Measurements from ENCODE around the gene UPB1.

The UPB1 gene
- total RNA-seq, result 0 to 2.1 (median 0.22) reads per million in 3 experiments

DNA sequence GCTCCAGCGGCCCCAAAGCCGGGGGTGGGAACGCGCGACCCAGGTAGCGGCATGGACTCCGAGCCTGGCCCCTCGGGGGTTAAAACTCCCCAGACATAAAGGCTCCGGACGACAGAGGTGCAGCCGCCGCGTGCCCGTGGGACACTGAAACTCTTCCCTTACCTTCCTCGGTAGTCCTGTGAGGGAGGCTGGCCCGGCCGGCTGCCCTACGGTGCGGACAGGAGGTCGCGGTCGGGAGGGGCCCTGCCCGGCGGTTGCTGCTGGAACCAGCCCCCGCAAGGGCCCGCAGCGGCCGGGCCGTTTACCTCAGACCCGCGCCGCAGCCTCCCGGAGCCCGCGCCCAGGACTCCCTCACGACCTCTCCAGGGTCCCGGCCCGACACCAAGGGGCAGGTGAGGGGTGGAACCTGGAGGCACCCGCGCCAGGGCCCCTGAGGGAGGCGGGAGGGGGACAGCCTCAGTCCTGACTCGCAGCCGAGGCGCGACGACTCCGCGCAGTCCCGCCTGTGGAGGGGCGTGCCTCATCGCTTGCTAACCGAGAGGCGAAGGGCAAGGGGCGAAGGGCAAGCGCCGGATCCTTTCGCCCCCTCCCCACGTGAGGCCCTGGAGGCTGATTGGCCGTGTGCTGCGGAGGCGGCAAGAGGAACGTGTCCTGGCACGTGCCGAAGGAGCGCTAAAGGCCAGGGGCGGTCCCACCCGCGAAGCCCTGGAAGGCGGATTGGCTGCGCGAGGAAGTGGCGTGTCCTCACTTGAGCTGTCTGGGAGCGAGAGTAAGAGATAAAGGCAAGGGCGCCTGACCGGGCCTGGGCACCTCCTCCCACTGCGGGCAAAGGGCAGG, at the start of gene UPB1:
TSS of gene UPB1 (plus strand) at position 805 of the 837 bp plus-strand sequence. CDS start 72 bp downstream, outside the sequence.
- DNase-seq, result no peak

DNA sequence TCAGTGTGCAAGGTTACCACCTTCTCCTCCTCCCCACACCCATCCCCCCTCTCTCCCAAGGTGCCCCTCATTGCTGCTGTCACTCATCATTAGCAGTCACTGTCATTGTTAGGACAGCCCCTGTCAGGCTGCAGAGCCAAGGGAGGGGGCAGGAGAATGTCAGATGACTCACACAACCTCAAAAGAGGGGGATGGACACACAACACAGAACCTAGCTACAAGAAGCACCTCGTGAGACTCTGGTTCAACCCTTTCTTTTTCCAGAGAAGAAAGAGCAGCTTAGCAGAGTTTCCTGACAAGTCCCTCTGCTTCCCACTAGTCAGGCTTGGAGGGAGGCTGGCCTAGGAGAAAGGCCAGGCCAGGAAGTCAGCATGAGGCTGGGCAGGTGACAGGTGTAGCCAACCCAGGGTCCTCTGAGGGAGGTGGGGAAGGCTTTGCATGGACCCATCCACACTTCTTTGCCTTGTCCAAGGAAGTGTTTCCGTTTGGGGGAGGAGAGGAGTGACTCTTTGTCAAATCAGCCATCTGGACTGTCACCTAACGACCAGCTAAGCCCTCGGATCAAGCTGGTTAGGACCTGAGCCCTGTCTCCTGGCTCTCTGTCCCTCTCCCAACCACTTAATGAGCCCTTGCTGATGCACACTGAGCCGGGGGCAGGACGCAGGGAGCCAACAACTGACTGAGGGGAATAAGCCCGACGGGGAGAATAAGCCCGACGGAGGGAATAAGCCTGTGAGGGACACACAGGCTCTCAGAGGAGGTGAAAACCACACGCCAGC, 49.5 kb upstream of the UPB1 start:
- DNase-seq, result no peak

GRCh38 chr22:24446260-24446611, 48.9 kb upstream of the UPB1 start:
- no peak for DNase-seq

GRCh38 chr22:24450610-24451009, 44.5 kb upstream of the UPB1 start:
- DNase-seq, result no peak

DNA sequence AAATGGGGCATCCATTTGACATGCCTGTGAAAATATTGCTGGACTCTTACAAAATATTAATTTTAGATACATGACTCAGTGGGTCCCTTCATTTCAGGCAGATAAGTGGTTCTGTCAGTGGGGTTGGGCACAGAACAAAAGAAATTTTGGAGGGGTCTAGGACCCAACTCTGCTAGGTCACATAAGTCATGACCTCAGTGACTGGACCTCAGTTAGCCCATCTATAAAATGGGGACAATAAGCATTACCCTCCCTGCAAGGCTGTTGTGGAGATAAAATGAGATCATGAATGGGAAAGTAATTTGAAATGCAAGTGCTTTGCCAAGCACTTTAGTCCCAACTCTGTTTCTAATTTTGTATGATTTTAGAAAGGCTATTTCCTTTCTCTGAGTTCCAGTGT, 44.0 kb upstream of the UPB1 start:
- no peak for DNase-seq

DNA sequence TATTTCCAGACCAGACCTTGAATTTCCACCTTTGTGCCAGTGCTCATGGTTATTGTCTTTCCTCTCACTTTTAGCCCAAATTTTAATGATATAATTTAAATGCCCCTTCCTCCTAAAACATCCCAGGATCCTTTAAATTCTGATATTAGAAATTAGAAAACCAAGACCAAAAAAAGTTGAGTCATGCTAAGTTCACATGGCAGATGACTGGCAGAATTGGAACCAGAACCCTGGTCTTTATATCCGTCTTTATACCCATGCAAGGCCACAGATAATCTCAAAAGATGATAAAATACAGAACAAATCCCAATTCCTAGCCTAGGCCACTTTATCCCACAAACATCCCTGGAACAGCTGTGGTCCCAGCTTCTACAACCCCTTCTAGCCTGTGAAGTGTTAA, 41.3 kb upstream of the UPB1 start:
- no peak for DNase-seq

GRCh38 chr22:24455039-24455438, 40.1 kb upstream of the UPB1 start:
- no peak for DNase-seq

DNA sequence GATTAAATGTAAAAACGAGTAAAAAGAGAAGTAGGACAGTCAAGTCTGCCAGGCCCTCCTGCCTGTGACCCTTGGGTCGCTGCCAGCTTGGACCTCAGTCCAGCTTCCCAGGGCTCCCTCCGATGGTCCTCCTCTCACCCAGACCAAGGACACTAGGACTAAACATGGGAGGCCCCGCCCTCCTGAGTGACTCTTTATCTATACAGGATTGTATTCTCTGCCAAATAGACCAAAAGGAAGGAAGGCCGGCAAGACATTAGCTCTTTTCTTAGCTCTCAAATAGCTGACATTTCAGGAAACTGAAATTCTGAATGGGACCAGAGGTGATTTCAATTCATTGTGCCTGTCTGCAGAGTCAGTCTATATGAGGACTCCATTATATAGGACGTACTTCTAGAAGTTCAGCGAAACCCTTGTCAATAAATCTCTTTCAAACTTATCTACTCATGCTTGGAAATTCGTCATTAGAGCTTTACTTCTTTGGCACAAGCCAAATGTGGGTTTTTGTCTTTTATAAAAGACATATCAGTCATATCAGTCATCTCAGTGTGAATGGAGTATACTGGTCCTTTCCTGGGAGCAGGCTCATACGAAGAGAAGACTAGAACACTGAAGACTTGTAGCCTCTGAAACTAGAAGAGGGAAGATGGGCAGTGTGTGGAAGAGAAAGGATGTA, 39.2 kb upstream of the UPB1 start:
- no peak for DNase-seq

DNA sequence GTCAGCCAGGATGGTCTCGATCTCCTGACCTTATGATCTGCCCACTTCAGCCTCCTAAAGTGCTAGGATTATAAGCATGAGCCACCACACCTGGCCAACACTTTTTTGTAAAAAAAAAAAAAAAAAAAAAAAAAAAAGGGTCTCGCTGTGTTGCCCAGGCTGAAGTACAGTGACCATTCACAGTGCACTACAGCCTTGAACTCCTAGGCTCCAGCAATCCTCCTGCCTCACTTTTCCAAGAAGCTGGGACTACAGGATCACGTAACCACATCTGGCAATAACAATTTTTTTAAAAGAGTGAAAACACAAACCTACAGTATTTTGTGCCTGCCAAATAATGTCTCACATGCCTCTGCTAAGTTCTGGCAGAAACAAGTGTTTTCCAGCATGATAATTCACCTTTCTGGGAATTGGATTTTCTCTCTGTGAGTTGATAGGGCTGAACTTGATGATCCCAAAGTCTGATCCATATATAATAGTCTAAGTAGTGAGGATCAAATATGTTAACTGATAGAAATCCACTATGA, 37.2 kb upstream of the UPB1 start:
- DNase-seq, result no peak

GRCh38 chr22:24459911-24460310, 35.2 kb upstream of the UPB1 start:
- DNase-seq, result no peak

GRCh38 chr22:24460418-24461089, 34.6 kb upstream of the UPB1 start:
- DNase-seq, result no peak

GRCh38 chr22:24463071-24463760, 31.9 kb upstream of the UPB1 start:
- DNase-seq, result no peak

DNA sequence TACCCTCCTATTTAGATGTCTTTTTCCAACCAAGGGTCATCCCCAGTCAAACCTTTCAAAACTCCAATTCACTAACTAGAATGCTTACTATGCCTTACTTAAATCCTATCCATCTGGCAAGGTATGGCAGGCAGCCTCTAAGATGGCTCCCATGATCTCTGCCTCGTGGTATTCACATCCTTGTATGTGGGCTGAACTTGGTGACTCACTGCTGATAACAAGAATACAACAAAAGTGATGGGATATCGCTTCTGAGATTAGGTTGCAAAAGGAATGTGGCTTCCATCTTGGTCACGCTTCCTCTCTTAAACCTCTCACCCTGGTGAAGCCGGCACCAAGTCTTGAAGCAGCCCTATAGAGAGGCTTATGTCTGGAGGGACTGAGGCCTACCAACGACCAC, 29.6 kb upstream of the UPB1 start:
- DNase-seq, result no peak

DNA sequence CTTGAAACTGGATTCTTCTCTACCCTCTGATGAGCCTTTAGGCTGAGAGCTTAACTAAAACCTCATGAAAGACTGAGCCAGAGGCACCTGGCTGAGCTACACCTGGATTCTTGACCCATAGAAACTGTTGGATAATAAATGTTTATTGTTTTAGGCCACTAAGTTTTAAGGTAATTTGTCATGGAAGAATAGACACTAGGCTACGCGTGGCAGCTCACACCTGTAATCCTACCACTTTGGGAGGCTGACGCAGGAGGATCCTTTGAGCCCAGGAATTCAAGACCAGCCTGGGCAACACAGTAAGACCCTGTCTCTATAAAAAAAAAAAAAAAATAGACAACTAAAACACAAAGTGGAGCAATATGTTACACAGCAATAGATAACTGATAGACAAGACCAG, 29.2 kb upstream of the UPB1 start:
- DNase-seq, result no peak

- DNase-seq, result no peak
Measured at GRCh38 chr22:24466716-24467328, 28.3 kb upstream of the UPB1 start.

DNA sequence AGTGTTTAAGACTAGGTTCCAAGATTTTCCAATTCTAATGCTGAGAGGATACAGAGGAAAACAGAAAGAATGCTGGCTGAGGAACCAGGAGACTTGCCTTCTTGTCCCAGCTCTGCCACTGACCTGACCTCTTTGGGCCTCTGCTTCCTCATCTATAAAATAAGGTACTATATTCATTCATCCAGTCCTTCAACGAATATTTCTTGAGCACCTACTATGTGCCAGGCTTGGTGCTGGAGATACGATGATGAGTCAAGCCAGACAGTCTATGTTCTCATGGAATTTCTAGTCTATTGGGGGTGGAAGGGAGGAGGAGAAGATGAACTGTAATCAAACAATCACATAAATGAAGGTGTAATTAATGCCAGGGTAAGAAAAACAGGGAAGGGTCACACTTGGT, 27.8 kb upstream of the UPB1 start:
- DNase-seq, result no peak

DNA sequence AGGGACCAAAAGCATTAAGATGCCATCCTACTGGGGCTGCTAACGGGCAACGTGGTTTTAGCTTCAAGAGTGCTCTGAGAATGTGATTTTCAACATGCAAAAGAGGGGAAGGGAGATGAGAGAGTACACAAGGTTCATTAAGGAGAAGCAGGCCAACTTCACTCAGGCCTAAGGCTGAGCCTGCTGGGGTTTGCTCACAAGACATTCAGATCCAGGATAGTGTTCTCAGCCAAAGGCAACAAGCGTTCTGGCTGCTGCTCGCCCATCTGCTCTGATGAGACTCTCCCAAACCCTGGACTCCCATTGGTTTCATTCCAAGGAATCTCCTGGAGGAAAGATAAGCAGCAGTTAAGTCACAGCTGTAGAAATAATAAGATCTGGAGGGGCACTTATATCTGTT, 23.6 kb upstream of the UPB1 start:
- DNase-seq, result no peak

GRCh38 chr22:24473284-24473683, 21.8 kb upstream of the UPB1 start:
- DNase-seq, result no peak

- DNase-seq, result no peak
Measured at GRCh38 chr22:24474221-24474620, 20.9 kb upstream of the UPB1 start.

- DNase-seq, result no peak
Measured at GRCh38 chr22:24474649-24475255, 20.4 kb upstream of the UPB1 start.

GRCh38 chr22:24481641-24482040, 13.5 kb upstream of the UPB1 start:
- no peak for DNase-seq
